ENCODE results near the gene SGCB.
A peak's percentile ranks its signal among the peaks of the same experiment; 100 is the strongest.
"Not testable (repeated sequence)": the region's sequence is repeated elsewhere in the genome, so short reads cannot be mapped to it uniquely, and the experiment has no call there.

Gene SGCB

DNA sequence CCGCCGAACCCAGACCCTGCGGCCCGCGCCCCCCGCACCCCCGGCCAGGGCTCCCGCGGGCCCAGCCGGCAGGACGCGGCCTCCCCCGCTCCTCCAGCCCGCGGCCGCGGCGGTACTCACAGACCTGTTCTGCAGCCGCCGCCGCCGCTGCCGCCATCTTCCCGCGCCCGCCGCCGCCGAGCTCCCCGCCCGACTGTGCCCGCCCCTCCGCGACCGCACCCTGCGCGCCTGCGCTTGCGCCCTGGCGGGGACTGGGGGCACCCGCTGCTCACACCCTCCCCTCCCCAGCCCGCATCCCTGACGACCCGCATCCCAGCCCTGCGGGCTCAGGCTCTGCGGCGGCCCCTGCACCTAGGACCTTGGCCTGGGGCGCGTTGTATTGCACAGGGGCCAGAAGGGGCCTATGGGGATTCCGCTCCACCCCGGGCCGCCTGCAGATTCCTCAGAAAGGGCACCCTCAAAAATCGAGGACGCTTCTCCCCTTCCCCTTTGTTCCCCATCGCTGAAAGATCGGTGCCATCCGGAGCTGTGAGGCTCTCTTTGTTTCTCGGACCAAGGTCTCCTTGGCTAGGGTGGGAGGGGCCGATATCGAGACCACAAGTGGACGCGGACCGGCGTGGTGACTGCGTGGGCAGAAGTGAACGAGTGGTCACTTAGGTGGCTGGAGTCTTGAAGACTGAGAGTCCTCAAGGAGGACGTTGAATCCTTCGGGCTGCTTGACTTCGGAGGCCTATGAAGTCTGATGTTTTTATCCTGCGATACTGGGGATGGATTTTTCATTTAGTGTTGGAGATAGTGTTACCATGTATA lies at the start of gene SGCB:
SGCB (minus strand) TSS at position 197 of the 810 bp plus-strand sequence; CDS start at position 157, 40 bp downstream.
- DNase-seq = peak; percentile 5

- DNase-seq = not testable (repeated sequence)
Measured at GRCh38 chr4:52086425-52086824, 48.3 kb upstream of the SGCB start.

DNA sequence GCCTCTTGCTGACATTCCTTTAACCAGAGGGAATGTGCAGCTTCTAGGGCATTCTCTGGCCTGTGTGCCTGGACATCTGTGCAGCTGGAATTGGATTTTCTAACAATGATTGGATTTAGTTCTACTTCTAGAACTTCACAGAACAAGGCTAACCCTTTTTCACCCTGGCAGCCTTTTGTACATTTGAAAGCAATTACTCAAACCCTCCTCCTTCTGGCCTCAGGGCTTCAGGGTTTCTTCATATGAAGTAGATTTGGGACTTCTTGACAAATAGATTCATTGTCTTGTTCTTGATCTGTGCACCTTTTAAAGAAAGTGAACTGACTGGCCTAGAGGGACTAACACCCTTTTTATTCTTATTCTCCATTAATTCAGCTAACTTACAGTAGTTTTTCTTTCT lies 43.1 kb upstream of the SGCB start:
- no peak for DNase-seq

DNA sequence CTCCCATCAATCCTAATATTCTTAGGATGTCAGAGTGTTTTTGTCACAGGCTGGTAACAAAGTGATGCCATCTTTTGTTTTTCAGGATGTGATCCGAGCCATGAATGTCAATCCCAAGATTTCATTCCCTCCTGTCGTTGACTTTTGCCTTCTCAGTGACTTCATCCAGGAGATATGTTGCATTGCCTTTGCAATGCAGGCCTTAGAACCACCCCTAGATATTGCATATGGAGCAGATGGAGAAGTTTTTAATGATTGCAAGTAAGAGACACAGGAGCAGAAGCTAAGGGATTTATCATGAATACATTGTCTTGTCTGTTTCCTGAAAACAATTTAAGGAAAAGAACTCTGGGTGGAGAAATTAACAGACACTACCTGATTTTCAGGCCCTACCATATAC lies 41.6 kb upstream of the SGCB start:
- DNase-seq = no peak

DNA sequence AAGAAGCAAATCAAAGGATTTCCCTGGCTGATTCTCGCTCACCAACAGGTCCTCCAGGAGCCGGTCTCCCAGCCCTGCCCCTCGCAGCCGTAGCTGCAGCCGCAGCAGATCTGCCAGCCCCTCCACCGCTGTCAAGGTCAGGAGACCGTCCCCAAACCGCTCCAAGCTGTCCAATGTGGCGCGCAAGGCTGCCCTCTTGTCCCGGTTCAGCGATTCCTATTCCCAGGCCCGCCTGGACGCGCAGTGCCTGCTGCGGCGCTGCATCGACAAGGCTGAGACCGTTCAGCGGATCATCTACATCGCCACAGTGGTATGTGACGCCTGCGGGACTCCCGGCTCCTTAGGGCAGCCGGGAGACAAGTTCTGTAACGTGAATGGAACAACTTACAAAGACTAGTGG lies 38.6 kb upstream of the SGCB start:
- DNase-seq = no peak

DNA sequence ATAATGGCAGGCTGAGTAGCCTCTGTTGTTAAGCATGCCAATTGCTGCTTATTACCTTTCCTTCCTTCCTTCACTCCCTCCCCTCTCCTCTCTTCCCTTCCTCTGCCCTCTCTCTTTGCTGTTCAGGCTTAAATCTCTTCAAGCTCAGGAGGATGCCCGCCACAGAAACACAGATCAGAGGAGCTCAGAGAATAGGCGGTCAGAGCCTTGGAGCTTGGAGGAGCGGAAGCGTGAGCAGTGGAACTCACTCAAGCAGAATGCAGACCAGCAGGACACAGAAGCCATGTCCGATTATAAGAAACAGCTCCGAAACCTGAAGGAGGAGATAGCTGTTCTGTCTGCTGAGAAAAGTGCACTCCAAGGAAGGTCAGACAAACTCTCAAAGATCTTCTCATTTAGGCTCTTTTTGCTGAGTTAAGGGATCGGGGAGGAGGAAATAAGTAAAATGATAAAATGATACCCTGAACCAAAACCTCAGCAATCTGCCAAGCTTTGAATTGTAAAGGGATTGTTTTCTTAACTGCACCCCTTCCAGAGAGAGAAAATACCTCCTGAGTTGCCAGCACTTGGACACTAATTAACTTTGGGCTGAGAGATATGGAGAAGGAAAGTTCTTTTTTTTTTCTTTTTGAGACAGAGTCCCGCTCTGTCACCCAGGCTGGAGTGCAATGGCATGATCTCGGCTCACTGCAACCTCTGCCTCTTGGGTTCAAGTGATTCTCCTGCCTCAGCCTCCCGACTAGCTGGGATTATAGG lies 33.9 kb upstream of the SGCB start:
- DNase-seq = no peak

- DNase-seq = no peak
Measured at GRCh38 chr4:52069571-52069970, 31.5 kb upstream of the SGCB start.

GRCh38 chr4:52059372-52059771 lies 21.3 kb upstream of the SGCB start:
- no peak for DNase-seq

GRCh38 chr4:52058275-52058674 lies 20.2 kb upstream of the SGCB start:
- DNase-seq = no peak

DNA sequence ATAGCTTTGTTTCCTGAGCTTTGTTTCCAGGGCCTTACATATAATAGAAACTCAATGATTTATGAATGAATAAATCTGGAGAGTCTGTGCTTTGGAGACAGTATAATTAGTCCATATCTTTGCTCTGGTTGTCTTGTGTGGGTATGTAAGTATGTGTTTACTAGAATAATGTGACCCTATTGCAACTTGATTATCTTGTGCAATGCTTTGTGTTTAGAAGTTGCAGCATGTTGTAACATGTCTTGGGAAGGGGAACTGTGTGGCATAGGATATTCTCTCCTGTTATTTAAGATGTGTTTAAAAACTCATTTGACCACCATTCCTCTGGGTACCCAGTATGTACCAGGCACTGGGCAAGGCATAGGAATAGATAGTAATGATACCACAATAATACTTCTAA lies 19.1 kb upstream of the SGCB start:
- no peak for DNase-seq

GRCh38 chr4:52054254-52054653 lies 16.2 kb upstream of the SGCB start:
- DNase-seq = no peak

DNA sequence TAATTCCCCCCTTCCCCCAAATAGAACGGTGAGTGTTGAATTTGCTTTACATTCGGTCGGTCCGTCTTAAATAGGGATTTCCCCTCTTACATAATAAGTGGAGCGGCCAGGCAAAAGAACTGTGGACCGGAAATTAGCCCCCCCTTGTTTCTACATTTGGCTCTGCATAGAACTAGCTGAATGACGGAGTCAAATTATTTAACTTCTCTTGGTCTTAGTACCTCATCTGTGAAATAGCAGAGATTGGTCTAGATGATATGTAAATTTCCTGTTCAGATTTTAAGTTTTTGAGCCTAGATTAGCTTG lies 14.3 kb upstream of the SGCB start:
- DNase-seq = no peak

GRCh38 chr4:52051615-52052474 lies 13.7 kb upstream of the SGCB start:
- no peak for DNase-seq

DNA sequence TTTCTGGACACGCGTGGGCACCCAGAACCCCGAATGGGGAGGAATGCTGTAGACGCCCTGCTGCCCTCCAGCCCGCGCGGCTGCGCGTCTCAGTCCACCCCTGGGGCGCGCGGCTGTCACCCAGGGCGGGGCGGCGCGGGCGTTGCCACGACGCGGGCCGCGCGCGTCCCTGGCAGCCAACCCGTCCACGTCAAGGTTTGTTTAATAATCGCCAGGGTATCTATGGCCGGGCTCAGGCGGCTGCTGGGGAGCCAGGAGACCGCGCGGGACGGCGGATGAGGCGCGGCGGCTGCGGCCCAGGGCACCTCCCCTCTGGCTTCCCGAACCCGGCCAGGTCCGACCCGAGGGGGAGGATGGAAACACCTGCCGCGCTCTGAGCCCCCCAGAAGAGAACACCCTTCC lies 13.1 kb upstream of the SGCB start, which contains the start of gene SPATA18:
SPATA18 (plus strand) TSS at position 92 of the 402 bp plus-strand sequence. CDS start 401 bp downstream, outside the sequence.
- no peak for DNase-seq

GRCh38 chr4:52049266-52049665 lies 11.2 kb upstream of the SGCB start:
- no peak for DNase-seq

DNA sequence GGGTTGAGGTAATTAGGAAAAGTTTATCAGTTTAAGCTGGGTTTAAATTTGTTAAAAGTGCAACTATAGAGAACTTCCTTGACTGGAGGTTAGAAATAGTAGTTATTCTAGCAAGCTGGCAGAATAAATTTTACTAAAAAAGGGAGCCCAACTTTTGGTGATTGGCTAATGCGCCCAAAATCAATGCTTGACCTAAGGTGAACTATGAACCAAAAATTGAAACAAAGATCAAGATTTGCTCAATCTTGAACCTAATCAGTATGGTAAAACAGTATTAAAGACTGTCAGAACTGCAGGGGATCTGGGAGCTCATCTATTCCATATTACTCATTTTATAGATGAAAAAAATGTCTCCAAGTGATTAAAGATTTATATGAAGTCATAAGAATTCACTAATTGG lies 6.9 kb upstream of the SGCB start:
- DNase-seq = no peak

- no peak for DNase-seq
Measured at GRCh38 chr4:52037689-52038102, 403 bp downstream of the SGCB start.

GRCh38 chr4:52036886-52037530 lies 1.1 kb downstream of the SGCB start:
- no peak for DNase-seq

- no peak for DNase-seq
Measured at GRCh38 chr4:52035190-52035589, 2.9 kb downstream of the SGCB start.

DNA sequence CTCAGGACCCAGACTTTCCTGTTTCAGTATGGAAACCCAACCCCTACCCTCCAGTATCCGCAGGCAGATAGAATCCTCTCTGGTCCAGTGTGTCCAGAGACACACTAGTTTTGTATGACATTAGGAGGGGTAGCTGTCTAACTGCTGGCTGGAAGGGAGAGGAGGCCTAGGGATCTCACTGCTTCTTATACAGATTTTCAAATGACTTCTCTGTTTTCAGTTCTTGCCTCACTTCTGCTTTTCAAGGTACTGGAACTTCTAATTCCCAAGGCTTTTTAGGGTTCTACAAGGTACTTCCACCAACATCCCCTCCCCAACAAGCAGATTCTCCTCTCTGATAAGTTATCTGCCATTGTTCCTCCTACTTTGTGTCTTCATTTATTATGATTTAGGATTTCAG lies 6.1 kb downstream of the SGCB start:
- no peak for DNase-seq

DNA sequence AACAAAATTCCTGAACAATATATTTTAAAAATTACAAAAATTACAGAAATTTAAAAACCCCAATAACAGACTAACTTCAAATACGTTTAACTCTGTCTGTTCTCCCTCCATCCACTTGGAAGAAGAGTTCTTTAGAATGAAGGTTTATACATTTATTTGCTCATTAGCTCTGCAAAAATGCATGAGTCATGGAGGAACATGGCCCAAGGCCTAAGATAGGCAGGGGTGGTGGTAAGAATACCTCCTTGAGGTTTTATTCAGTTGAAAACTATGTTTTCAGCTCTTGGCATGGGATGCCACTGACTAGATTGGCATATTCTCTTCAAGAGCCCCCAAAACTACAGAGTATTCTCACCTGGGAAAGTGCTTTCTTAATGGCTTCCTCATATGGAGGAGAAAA lies 9.1 kb downstream of the SGCB start:
- DNase-seq = no peak

- DNase-seq = no peak
Measured at GRCh38 chr4:52019936-52020657, 18.0 kb downstream of the SGCB start, which contains the start of gene LRRC66. Gene LRRC66 (minus strand): TSS chr4:52020363. CDS start chr4:52017613, 2,750 bp downstream.
